Tibial artery (tissue), 4 donors: ENCODE measurements around the gene ZFP1.

Source experiments
- DNase-seq, 2 donors: peaks; one replicate each; pipeline ENCODE4 v3.0.0-alpha.2; 2019
- H3K27ac ChIP-seq, 2 donors: fragments of 200-600 bp; sonication (generic) in 1 of 2; 1 replicate in 1 of 2; 2 replicates in 1 of 2; pipeline ENCODE4 v1.5.1; 2018 to 2019; ENCODE audit warnings: mild to moderate bottlenecking in 1 of 2
- H3K27me3 ChIP-seq, 2 donors: fragments of 200-600 bp; sonication (generic) in 1 of 2; one replicate each; pipeline versions ENCODE4 v1.5.1 to v1.6.0; 2016 to 2019
- H3K36me3 ChIP-seq, 3 donors: fragments of 200-600 bp; sonication (generic) in 2 of 3; one replicate each; pipeline ENCODE4 v1.5.1; 2016 to 2019; ENCODE audit warnings: mild to moderate bottlenecking in 2 of 3
- H3K4me1 ChIP-seq, 4 donors: fragments of 200-600 bp; sonication (generic) in 2 of 4; 1 replicate in 3 of 4; 2 replicates in 1 of 4; pipeline ENCODE4 v1.5.1; 2016 to 2019
- H3K4me3 ChIP-seq, 2 donors: fragments of 200-600 bp; sonication (generic) in 1 of 2; 1 replicate in 1 of 2; 2 replicates in 1 of 2; pipeline ENCODE4 v1.5.1; 2018 to 2019; ENCODE audit warnings: mild to moderate bottlenecking in 2 of 2
- H3K9me3 ChIP-seq, 3 donors: fragments of 200-600 bp; sonication (generic) in 1 of 3; one replicate each; pipeline ENCODE4 v1.5.1; 2016 to 2019
- CTCF ChIP-seq, 2 experiments: fragments of 200-600 bp in 1 of 2; fragments of 450-650 bp in 1 of 2; IDR thresholded peaks; one replicate each; pipeline ENCODE4 v1.5.1; 2017 to 2019; ENCODE audit warnings: antibody characterized with exemption in 2 of 2, mild to moderate bottlenecking in 1 of 2, moderate library complexity in 1 of 2
- intact Hi-C: fragments of 100-400 bp; cut with DNase I; formaldehyde crosslinking; loops from one replicate; pipeline ENCODE4 v1.15.0; 2023; ENCODE audit warnings: low total_unique reads

The ZFP1 gene

DNA sequence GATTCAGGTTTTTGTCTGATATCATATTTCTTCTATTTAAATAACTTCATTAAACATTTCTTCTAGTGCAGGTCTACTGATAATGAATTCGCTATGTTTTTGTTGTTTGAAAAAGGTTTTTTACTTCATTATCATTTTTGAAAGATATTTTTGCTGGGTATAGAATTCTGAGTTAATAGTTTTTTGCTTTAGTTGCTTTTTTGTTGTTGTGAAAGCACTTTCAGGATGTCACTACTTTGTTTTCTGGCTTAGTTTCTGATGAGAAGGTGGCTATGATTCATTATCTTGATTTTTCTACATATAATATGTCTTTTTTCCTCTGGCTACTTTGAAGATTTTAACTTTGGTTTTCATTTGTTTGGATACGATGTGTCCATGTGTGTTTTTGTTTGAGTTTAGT is 3.5 kb downstream of the ZFP1 start:
- no peak for DNase-seq
- intact Hi-C loops = no loop called here
- no peak overlapping the region for H3K4me3 ChIP-seq
- no peak for TF ChIP-seq CTCF (IDR thresholded peaks at IDR 0.05)
- peaks cover 4 to 11% (median 10%) of the 10 kb centered on the region in 3 donors for H3K9me3 ChIP-seq
- no peaks in the 10 kb centered on the region for H3K27me3 ChIP-seq
- H3K27ac ChIP-seq = no peak overlapping the region
- peaks cover 7 to 35% (median 27%) of the 10 kb centered on the region in 3 donors for H3K36me3 ChIP-seq
- H3K4me1 ChIP-seq = peaks cover 0 to 8% (median 4%) of the 10 kb centered on the region in 4 donors

- DNase-seq = no peak
- intact Hi-C loops = no loop called here
- H3K27ac ChIP-seq = no peak overlapping the region
- no peak for TF ChIP-seq CTCF (IDR thresholded peaks at IDR 0.05)
- H3K9me3 ChIP-seq = peaks cover 4 to 11% (median 10%) of the 10 kb centered on the region in 3 donors
- peaks cover 0 to 8% (median 4%) of the 10 kb centered on the region in 4 donors for H3K4me1 ChIP-seq
- H3K27me3 ChIP-seq = no peaks in the 10 kb centered on the region
- H3K36me3 ChIP-seq = peaks cover 7 to 42% (median 27%) of the 10 kb centered on the region in 3 donors
- H3K4me3 ChIP-seq = no peak overlapping the region
These were observed 4.3 kb downstream of the ZFP1 start for GRCh38 chr16:75152635-75153034.

- no peaks in the 10 kb centered on the region for H3K27me3 ChIP-seq
- no peaks in the 10 kb centered on the region for H3K4me1 ChIP-seq
- no peak for TF ChIP-seq CTCF (IDR thresholded peaks at IDR 0.05)
- H3K36me3 ChIP-seq = peaks cover 9 to 30% (median 10%) of the 10 kb centered on the region in 3 donors
- no peak overlapping the region for H3K27ac ChIP-seq
- intact Hi-C loops = no loop called here
- DNase-seq = no peak
- H3K4me3 ChIP-seq = no peak overlapping the region
- H3K9me3 ChIP-seq = no peaks in the 10 kb centered on the region
These were observed 12.1 kb downstream of the ZFP1 start for GRCh38 chr16:75160386-75160785.

- Histone ChIP-seq H3K27ac (no peak overlapping the region), H3K36me3 (peaks cover 51 to 58% (median 58%) of the 10 kb centered on the region in 3 donors), H3K9me3 (peaks cover 0 to 56% (median 19%) of the 10 kb centered on the region in 3 donors), H3K4me3 (no peak overlapping the region), H3K27me3 (no peaks in the 10 kb centered on the region), H3K4me1 (no peaks in the 10 kb centered on the region)
- intact Hi-C loops = no loop called here
- no peak for DNase-seq
- no peak for TF ChIP-seq CTCF (IDR thresholded peaks at IDR 0.05)
These were observed 21.6 kb downstream of the ZFP1 start for GRCh38 chr16:75169899-75170405.

- DNase-seq = no peak
- Histone ChIP-seq H3K4me3 (no peak overlapping the region), H3K4me1 (no peaks in the 10 kb centered on the region), H3K27ac (no peak overlapping the region), H3K36me3 (peaks cover 35 to 49% (median 38%) of the 10 kb centered on the region in 3 donors), H3K9me3 (peaks cover 2 to 76% (median 44%) of the 10 kb centered on the region in 3 donors), H3K27me3 (no peaks in the 10 kb centered on the region)
- intact Hi-C loops = no loop called here
- no peak for TF ChIP-seq CTCF (IDR thresholded peaks at IDR 0.05)
These were observed 24.3 kb downstream of the ZFP1 start for GRCh38 chr16:75172578-75172977.

GRCh38 chr16:75175074-75175473 is 26.8 kb downstream of the ZFP1 start:
- intact Hi-C loops = no loop called here
- peaks cover 2 to 61% (median 36%) of the 10 kb centered on the region in 3 donors for H3K9me3 ChIP-seq
- no peak overlapping the region for H3K4me3 ChIP-seq
- DNase-seq = no peak
- TF ChIP-seq CTCF (IDR thresholded peaks at IDR 0.05) = no peak
- no peaks in the 10 kb centered on the region for H3K4me1 ChIP-seq
- no peaks in the 10 kb centered on the region for H3K27me3 ChIP-seq
- H3K27ac ChIP-seq = no peak overlapping the region
- peaks cover 10 to 24% (median 13%) of the 10 kb centered on the region in 3 donors for H3K36me3 ChIP-seq
